Osteocyte (in vitro differentiated cells): ENCODE measurements around the gene DHRS1. TPM values are rescaled to one million over a fixed set of nuclear protein-coding genes. Genes with fewer than 3 reads are reported as not detected.
A peak's percentile ranks its signal among the peaks of the same experiment; 100 is the strongest.

ENCODE experiments used
- DNase-seq: peaks from one replicate; pipeline ENCODE4 v3.0.0; 2021; ENCODE audit warnings: mixed read lengths; ENCODE audit not compliant: unreplicated experiment; ENCODE audit errors: extremely low spot score
- H3K27ac Mint-ChIP-seq: one replicate; pipeline ENCODE4 v1.8.0; 2021; ENCODE audit warnings: mild to moderate bottlenecking, mixed read lengths; ENCODE audit not compliant: unreplicated experiment
- H3K27me3 Mint-ChIP-seq: one replicate; pipeline ENCODE4 v1.8.0; 2021; ENCODE audit warnings: mixed read lengths; ENCODE audit not compliant: unreplicated experiment
- H3K36me3 Mint-ChIP-seq: one replicate; pipeline ENCODE4 v1.8.0; 2021; ENCODE audit warnings: mixed read lengths; ENCODE audit not compliant: unreplicated experiment
- H3K4me1 Mint-ChIP-seq: one replicate; pipeline ENCODE4 v1.8.0; 2021; ENCODE audit warnings: mixed read lengths; ENCODE audit not compliant: unreplicated experiment
- H3K4me3 Mint-ChIP-seq: one replicate; pipeline ENCODE4 v1.8.0; 2021; ENCODE audit warnings: mild to moderate bottlenecking, moderate library complexity, mixed read lengths; ENCODE audit not compliant: unreplicated experiment
- H3K9me3 Mint-ChIP-seq: one replicate; pipeline ENCODE4 v1.8.0; 2021; ENCODE audit warnings: mixed read lengths; ENCODE audit not compliant: unreplicated experiment
- CTCF ChIP-seq: fragments of 200-600 bp; sonication (generic); IDR thresholded peaks from 2 replicates; pipeline ENCODE4 v1.5.0; 2021; ENCODE audit warnings: antibody characterized with exemption, mild to moderate bottlenecking, moderate library complexity
- total RNA-seq: library from RNA; stranded (reverse); gene quantifications from 2 replicates; pipeline ENCODE4 v1.2.1, GENCODE V29; 2021

DHRS1 gene
- total RNA-seq, 1 donor from 2014 or later = 27.0 TPM

DNA sequence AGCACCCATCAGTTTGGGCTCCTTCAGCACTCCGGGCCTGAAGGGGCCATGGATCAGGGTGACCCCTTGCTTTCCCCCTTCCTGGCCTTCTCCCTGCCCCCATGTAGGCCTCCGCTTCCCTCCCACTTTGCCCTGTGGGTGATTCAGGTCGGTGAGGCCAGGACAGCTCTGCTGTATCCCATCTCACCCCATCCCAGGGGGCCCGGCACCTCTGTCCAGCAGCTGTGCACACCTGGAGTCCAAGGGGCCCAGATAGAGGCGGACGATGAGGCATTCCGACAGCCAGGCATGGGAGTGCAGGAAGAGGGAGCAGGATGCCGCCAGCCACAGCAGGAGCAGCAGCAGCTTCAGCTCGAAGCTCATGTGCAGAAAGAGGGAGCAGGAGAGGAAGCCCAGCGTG, 23.1 kb upstream of the DHRS1 start:
- DNase-seq = no peak
- H3K4me3 Mint-ChIP-seq = no peak overlapping the region
- no peaks in the 10 kb centered on the region for H3K36me3 Mint-ChIP-seq
- no peak overlapping the region for H3K27ac Mint-ChIP-seq
- peaks cover 5% of the 10 kb centered on the region for H3K4me1 Mint-ChIP-seq
- H3K9me3 Mint-ChIP-seq = no peaks in the 10 kb centered on the region
- peaks cover 6% of the 10 kb centered on the region for H3K27me3 Mint-ChIP-seq
- no peak for TF ChIP-seq CTCF

- Mint-ChIP-seq H3K4me1 (peaks cover 13% of the 10 kb centered on the region), H3K36me3 (no peaks in the 10 kb centered on the region), H3K9me3 (no peaks in the 10 kb centered on the region), H3K27ac (no peak overlapping the region), H3K27me3 (peaks cover 6% of the 10 kb centered on the region), H3K4me3 (no peak overlapping the region)
- DNase-seq = no peak
- no peak for TF ChIP-seq CTCF
Measured at GRCh38 chr14:24321212-24321975, 21.8 kb upstream of the DHRS1 start.

GRCh38 chr14:24317141-24317928, 17.8 kb upstream of the DHRS1 start:
- Mint-ChIP-seq H3K4me3 (no peak overlapping the region), H3K36me3 (no peaks in the 10 kb centered on the region), H3K4me1 (peaks cover 13% of the 10 kb centered on the region), H3K27ac (peak overlapping the region; percentile 8), H3K27me3 (peaks cover 6% of the 10 kb centered on the region), H3K9me3 (no peaks in the 10 kb centered on the region)
- TF ChIP-seq CTCF = no peak
- no peak for DNase-seq

GRCh38 chr14:24316597-24316950, 17.0 kb upstream of the DHRS1 start:
- H3K4me1 Mint-ChIP-seq = peaks cover 12% of the 10 kb centered on the region
- H3K4me3 Mint-ChIP-seq = no peak overlapping the region
- no peak for DNase-seq
- H3K9me3 Mint-ChIP-seq = no peaks in the 10 kb centered on the region
- H3K27me3 Mint-ChIP-seq = peaks cover 6% of the 10 kb centered on the region
- no peak overlapping the region for H3K27ac Mint-ChIP-seq
- no peaks in the 10 kb centered on the region for H3K36me3 Mint-ChIP-seq
- no peak for TF ChIP-seq CTCF
